GM21381 (cell line): ENCODE results near the gene ERI3.
"Not testable (repeated sequence)": the region's sequence is repeated elsewhere in the genome, so short reads cannot be mapped to it uniquely, and the experiment has no call there.

Source experiments
- ATAC-seq: cut with Tn5 transposase; IDR thresholded peaks from one replicate; pipeline ENCODE4 v1.9.1; 2021; ENCODE audit warnings: mild to moderate bottlenecking, moderate library complexity; ENCODE audit not compliant: unreplicated experiment

ERI3 gene

DNA sequence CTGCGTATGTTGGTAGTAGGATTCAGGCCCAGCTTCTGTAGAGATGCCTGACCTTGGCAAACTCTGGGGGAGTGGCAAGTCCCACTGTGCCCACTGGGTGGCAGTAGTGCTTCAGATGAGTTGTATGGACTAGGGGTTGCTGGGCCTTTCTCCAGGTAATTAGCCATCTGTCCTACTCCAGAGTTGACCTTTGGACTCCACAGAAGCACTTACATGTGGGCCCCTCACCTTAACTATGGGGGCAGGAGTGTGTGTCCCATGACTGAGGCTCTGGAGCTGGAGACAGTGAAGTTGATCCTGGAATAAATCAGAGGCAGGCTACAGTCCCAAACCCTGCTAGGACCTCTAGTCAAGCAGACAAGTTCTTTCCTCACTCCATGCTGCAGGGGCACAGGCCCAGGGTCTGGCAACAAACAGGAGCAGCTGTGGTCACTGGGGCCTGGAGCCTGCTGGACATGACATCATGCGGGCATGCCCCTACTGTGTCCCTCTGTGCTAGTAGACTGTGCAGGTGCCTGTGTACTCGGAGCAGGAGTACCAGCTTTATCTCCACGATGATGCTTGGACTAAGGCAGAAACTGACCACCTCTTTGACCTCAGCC, 137.1 kb downstream of the ERI3 start:
- no peak for ATAC-seq

DNA sequence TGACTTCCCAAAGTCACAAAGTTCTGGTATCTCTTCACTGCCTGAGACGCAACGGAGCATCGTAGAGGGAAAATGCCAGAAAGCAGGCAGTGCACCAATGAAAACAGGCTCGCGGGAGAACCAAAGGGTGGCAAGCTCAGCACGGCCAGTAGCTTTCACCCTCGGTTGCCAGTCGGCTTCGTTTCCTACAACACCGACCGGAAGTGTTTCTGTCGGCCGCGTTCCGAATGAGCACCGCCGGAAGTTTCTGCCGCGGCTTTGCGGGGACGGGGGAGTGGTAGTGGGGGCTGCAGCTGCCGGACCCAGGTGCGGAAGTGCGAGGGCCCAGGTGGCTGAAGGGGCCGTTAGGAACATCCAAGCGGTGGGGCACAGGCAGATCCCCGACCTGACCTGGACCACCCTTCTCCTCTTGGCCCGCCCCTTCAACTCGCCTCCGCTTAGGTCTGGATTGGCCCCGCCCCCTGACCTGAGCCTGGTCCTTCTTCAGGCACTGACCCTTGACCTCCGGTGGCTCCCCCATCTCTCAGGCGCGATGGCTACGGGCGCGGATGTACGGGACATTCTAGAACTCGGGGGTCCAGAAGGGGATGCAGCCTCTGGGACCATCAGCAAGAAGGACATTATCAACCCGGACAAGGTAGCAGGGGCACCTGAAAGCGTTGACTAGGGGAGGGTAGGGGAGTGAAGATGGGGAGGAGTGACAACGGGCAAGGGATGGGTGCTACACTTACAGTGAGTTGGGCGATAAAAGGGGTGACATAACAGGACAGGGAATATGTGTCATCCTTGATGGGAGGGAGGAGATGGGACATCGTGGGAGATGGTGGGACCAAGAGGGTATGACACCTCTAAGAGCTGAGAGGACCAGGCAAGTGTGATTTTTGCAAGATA, 141.6 kb downstream of the ERI3 start, which contains the start of gene DMAP1:
Gene DMAP1, plus strand, starts transcription at position 250 of the 891 bp plus-strand sequence. Its CDS starts 283 bp downstream, at position 533.
- ATAC-seq: peak; percentile 67

DNA sequence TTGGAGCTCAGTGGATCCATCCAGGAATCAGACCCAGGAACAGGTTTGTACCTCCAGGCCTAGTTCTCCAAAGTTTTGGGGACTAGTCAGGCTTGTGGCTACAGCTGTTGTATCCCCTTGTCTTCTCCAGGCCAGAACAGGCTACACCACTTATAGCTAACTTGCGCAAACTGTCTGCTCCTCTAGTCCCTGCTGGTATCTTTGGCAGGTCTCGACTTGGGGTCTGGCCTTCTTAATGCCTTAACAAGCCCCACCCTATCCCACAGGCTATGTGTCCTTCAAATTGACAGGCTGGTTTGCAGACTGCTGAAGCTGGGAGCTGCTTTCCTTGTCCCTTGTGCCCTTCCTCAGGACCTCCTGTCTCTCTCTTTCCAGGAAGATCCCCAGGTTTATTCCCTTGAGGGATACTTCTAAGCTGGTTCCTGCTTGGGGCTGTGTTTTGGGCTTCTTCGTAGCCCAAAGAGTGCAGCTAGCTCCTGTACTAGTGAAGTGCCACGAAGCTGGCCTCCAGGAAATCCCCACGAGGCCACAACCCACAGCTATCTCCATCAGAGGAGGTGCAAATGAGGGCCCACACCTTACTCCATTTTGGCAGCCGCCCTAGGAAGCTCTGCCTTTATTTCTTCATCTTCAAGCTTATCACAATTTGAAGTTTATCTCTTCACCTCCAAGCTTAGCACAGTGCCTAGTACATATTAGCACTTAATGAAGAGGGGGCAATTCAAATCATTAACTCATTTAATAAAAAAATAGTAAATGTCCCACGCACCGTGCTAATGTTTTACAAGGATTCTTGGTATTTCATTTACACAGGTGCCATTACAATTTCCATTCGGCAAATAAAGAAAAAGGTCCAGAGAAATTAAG, 142.5 kb downstream of the ERI3 start:
- ATAC-seq: no peak

DNA sequence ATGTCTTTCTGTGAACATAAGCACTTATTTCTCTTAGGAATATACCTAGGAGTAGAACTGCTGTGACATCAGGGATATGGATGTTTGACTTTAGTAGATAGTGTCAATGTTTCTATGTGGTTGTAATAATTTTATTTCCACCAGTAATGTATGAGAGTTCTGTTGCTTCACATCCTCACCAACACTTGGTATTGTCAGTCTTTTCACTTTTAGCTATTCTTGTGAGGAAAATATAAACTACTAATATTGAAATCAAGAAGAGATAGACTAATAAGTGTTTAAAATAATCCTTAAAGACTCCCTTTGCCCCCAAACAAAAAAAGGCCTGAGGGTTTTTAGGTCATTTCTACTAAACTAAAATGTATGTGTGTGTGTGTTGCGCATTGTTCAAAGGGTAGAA, 144.5 kb downstream of the ERI3 start:
- ATAC-seq: no peak

DNA sequence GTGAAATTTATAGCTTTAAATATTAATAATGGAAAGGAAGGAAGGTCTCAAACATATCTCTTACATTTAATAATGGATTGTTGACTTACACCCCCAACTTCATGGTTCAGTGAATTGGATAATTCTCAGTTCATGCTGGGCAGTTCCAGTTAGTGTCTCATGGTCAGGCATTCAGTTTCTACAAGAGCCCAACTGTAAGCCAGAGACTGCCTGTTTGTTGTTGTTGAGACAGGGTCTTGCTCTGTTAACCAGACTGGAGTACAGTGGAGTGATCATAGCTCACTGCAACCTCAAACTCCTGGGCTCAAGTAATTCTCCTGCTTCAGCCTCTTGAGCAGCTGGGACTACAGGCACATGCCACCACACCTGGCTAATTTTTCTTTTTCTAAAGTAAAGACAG, 146.8 kb downstream of the ERI3 start:
- no peak for ATAC-seq

DNA sequence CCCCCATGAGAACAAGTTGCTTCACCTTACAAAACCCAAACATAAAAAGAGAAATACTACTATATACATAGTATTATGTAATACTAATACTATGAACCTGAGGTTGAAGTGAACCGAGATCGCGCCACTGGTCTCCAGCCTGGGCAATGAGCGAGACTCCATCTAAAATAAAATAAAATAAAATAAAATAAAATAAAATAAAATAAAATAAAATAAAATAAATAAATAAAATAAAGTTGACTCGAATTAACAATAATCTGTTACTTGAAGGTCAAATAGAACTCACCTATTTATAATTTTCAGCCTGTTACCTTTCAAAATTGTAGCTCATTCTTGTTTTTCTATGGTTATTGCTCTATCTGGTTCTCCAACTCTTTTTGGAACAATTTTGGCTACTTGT, 148.5 kb downstream of the ERI3 start:
- not testable (repeated sequence) for ATAC-seq

DNA sequence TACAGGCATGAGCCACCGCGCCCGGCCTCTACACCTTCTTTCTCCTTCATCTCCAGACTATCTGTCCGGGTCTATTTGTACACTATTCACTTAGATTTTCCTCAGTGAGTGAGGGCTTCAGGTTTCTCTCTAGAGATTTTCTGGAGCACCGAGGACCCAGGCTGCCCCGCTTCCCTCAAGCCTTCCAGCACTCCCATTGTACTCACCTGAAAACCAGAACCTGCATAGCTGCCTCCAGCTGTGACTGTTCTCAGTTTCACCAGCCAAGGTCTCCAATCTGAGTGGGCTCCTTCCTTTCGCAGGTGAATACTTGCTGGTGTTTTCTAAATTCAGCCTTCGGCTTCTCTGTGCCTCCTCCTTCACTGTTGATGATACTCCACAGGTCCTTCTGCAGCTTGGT, 154.7 kb downstream of the ERI3 start:
- ATAC-seq: no peak

DNA sequence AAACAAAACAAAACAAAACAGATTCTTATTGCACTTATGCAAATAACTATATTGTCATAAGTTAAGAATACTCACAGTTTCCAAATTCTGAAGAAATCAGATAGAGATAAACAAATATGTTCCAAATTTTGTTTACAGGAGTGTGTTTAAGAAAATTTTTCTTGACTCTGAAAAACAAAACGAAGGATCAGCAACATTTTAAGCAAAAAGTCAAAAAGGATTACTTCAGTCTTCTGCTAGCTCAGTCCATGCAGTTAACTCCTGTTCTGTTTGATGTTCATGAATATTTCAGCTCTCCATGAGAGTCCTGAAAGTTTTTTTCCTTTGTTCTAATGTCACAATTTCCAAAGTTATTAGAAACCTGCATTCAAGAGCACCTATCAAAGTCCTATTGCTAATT, 180.4 kb downstream of the ERI3 start:
- ATAC-seq: no peak
